Measurements from ENCODE around the gene TMSB4X. TPM values are rescaled to one million over a fixed set of nuclear protein-coding genes. Genes with fewer than 3 reads are reported as not detected.

TMSB4X gene
- polyA plus RNA-seq, 1 donor from 2014 or later = 19,114 TPM

DNA sequence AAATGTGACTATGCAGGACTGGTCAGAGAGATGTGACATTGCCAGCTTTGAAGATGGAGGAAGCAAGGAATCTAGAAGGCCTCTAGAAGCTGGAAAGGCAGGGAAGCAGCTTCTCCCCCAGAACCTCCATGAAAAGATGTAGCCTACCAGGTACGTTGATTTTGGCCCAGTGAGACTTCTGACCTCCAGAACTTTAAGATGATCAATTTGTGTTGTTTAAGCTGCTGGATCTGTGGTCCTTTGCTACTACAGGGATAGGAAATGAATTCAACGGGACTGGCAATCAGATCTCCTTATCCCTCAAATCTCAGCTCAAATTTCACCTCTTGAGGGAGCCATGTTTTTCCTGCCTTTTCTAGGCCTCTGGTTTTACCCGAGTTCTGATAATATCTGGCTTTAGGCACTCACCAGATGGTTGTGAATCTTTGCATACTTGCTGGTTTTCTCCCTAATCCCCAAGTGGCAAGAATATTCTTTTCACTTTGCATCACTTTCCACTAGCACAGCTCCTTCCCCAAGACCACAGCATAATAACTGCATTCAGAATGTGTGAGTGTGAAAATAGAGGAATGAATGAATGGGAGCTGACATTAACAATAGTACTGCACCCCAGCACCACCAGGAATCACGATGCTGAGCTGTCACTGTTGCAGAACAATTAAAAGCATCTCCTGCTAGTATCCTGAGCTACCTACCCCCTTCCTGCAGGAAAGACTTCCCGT, 25.5 kb upstream of the TMSB4X start:
- Mint-ChIP-seq H3K27me3 (peaks cover 5% of the 10 kb centered on the region), H3K4me3 (peak overlapping the region; percentile 16 to 93 (median 82)), H3K27ac (peak overlapping the region; percentile 96 to 98 (median 96)), H3K36me3 (no peaks in the 10 kb centered on the region), H3K4me1 (peaks cover 30 to 66% (median 56%) of the 10 kb centered on the region in 3 donors), H3K9me3 (no peaks in the 10 kb centered on the region)

DNA sequence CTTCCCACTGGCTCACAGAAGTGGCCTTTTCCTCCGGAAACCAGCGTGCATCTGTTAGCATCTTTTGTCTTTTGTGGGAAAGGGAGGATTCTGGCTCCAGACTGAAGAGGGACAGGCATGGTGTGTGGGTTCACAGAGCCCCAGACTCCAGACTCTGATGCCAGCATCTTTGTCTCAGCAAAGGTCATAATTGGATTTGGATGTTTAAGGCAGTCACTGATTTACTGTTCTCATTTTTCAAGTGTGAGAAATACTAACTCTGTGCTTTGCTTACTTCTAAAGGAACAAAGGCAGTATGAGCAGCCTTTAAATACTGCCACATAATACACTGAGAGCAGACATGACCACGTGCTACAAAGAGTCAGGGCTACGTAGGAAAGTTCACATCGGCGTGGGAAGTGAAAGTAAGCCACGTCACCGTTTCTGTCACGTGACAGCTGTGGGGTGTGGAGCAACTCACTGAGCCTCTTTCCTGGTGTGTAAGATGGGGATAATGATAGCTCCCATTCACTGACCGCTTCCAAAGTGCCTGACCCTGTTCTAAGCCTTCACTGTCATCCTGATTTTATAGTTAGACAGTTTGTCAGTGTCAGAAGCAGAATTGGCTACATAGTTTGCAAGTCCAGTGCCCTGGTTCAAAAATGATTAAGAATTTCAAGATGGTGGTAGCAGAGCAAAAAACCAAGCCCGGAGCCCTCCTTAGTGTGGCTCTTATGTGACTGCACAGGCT, 24.8 kb upstream of the TMSB4X start:
- Mint-ChIP-seq H3K27ac (peak overlapping the region; percentile 96 to 98 (median 96)), H3K4me3 (peak overlapping the region; percentile 71 to 93 (median 80)), H3K9me3 (no peaks in the 10 kb centered on the region), H3K27me3 (peaks cover 5% of the 10 kb centered on the region), H3K36me3 (no peaks in the 10 kb centered on the region), H3K4me1 (peaks cover 30 to 73% (median 62%) of the 10 kb centered on the region in 3 donors)

DNA sequence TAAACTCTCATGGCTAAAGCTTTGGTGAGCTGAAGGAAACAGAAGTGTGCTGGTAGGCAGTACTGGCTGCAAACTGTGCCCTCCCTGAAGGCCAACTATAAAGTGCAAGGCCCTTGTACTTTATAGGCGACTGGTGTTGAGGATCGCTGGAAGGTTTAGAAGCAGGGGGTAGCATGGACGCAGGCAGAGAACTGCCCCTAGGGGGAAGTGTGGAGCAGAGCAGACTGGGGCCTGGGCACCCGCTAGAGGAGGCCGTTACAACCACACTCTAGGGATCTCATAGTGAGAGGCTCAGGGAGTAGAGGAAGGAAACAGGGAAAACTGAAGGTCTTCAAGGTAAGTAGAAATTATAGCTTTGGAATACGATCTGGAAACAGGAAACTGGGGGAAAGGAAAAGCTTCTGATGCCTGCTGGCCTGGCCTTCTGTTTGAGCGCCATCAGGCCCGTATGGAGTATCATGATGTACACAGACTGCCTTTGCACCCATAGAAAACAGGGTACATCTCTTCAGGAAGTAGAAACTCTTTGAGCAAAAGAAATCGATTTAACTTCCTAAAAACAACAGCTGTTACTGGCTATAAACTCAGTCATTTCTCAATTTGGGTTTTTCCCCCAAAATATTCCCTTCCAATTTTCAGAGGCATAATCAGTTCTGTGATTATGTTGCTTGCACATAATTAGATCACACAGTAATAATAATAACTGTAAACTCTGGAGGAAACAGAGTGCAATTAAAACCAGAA, 23.9 kb upstream of the TMSB4X start:
- peaks cover 32 to 78% (median 64%) of the 10 kb centered on the region in 3 donors for H3K4me1 Mint-ChIP-seq
- H3K4me3 Mint-ChIP-seq = peak overlapping the region; percentile 75 to 93 (median 85)
- H3K36me3 Mint-ChIP-seq = no peaks in the 10 kb centered on the region
- H3K27me3 Mint-ChIP-seq = peaks cover 5% of the 10 kb centered on the region
- no peaks in the 10 kb centered on the region for H3K9me3 Mint-ChIP-seq
- H3K27ac Mint-ChIP-seq = peak overlapping the region; percentile 96 to 98 (median 96)

DNA sequence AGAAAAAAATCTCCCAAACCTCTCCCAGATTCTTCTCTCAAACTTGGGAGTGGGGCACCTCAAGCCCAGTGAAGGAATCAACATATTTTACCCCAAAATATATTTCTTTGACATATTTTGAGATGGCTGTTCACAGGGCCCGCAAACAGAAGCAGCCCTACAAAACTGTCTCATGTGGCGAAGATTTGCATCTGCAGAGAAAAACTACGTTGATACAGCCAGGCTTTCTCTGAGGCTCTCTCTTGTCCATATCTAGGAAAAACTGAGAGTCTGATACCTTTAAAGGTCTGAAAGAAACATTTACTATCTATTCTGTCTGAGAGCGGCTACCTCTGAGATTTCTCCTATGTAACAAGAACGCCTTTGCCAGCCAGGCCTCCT, 23.3 kb upstream of the TMSB4X start:
- H3K36me3 Mint-ChIP-seq = no peaks in the 10 kb centered on the region
- peak overlapping the region; percentile 96 to 98 (median 96) for H3K27ac Mint-ChIP-seq
- H3K27me3 Mint-ChIP-seq = peaks cover 5% of the 10 kb centered on the region
- peak overlapping the region; percentile 75 to 93 (median 85) for H3K4me3 Mint-ChIP-seq
- H3K4me1 Mint-ChIP-seq = peaks cover 36 to 80% (median 69%) of the 10 kb centered on the region in 3 donors
- H3K9me3 Mint-ChIP-seq = no peaks in the 10 kb centered on the region

DNA sequence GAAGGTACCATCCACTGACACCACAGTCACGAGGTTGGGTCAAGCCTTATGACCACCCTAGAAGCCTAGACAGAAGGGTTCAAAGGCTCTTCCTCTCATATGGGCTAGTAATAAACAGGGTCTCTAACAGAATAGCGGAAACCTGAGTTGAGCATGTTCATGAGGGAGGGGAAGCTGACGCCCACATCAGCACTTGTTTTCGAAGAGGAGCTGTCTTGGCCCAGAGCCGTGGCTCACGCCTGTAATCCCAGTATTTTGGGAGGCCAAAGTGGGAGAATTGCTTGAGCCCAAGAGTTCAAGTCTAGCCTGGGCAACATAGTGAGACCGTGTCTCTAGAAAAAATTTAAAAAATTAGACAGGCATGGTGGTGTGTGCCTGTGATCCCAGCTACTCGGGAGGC, 21.5 kb upstream of the TMSB4X start:
- Mint-ChIP-seq H3K36me3 (no peaks in the 10 kb centered on the region), H3K4me1 (peaks cover 42 to 76% (median 68%) of the 10 kb centered on the region in 3 donors), H3K27me3 (peaks cover 5% of the 10 kb centered on the region), H3K4me3 (peak overlapping the region in 1 of 4 donors; percentile 9), H3K27ac (peak overlapping the region; percentile 78 to 96 (median 84)), H3K9me3 (no peaks in the 10 kb centered on the region)

DNA sequence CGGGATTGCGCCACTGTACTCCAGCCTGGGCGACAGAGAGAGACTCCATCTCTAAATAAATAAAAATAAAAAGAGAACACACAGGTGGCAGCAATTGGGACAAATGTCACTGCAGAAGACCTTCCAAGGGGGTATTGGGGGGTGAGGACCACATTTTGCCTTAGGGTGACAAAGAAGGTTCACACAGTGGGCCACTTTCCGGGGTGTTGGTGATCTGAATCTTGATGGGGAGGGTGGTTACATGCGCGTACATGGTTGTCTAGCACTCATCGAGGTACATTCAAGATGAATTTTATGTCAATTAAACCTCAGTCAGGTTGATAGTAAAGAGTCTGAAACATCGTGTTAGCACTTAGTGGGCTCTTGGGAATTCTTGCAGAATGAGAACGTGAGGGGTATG, 20.5 kb upstream of the TMSB4X start:
- Mint-ChIP-seq H3K9me3 (no peaks in the 10 kb centered on the region), H3K27me3 (peaks cover 5% of the 10 kb centered on the region), H3K4me3 (peak overlapping the region in 3 of 4 donors; percentile 71 to 86 (median 78)), H3K36me3 (no peaks in the 10 kb centered on the region), H3K27ac (peak overlapping the region; percentile 84 to 96 (median 95)), H3K4me1 (peaks cover 42 to 69% (median 61%) of the 10 kb centered on the region in 3 donors)

DNA sequence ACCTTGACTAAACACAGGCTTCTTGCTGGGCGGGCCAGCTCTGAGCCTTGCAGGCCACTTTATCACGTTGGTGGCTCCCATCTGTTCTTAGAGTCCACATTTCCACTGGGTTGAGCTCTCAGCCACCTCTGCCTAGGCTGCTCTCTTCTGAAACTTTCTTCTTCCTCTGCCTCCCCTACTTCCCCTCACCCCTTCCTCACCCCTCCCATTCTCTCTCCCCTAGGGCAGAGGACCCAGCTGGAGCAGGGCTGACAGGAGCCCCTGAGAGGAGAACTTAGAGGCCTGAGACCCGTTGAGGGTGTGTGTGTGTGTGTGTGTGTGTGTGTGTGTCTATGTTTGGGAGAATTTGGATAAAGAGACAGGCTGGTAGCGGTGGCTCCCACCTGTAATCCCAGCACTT, 19.9 kb upstream of the TMSB4X start:
- Mint-ChIP-seq H3K36me3 (no peaks in the 10 kb centered on the region), H3K9me3 (no peaks in the 10 kb centered on the region), H3K27ac (peak overlapping the region; percentile 84 to 96 (median 95)), H3K27me3 (peaks cover 5% of the 10 kb centered on the region), H3K4me3 (peak overlapping the region; percentile 62 to 86 (median 74)), H3K4me1 (peaks cover 39 to 67% (median 57%) of the 10 kb centered on the region in 3 donors)

DNA sequence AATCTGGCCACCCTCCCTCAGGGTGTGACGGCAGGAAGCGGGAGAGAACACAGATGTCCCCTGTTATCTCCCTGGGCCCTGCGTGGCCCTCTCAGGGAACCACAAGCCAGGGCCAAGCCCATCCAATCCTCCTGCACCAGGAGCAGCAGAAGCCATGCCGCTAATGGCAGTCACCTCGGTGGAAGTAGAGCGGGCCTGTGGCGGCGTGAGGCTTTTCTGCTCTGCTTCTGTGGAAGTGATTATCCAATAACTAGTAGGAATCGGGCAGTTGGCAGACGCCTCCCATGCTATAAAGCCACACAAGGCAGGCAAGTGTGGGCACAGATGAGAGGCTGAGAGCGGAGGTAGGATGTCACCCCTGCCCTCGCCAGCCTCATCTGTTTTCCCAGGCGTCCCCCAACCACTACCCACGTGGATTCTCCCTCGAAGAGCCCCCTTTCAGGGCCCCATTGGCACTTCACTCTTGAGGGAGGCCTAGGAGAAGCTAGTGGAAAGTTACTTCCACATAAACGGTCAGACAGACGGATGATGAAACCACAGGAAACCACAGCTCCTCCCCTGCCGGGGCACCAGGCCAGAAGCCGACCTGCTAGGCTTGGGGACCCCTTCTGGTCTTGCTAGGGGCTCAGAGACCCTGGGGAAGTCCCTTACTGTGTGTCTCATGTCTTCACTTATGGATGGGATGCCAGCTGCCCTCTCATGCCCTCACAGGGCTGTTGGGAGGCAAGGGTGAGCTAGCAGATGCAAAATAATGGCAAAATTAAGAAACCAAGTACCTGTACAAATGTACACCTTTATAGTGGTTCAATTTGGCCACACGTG, 18.8 kb upstream of the TMSB4X start:
- H3K27me3 Mint-ChIP-seq = peaks cover 3% of the 10 kb centered on the region
- H3K4me3 Mint-ChIP-seq = peak overlapping the region; percentile 75 to 93 (median 86)
- H3K9me3 Mint-ChIP-seq = no peaks in the 10 kb centered on the region
- H3K27ac Mint-ChIP-seq = peak overlapping the region; percentile 93 to 100 (median 98)
- peaks cover 30 to 62% (median 48%) of the 10 kb centered on the region in 3 donors for H3K4me1 Mint-ChIP-seq
- no peaks in the 10 kb centered on the region for H3K36me3 Mint-ChIP-seq

DNA sequence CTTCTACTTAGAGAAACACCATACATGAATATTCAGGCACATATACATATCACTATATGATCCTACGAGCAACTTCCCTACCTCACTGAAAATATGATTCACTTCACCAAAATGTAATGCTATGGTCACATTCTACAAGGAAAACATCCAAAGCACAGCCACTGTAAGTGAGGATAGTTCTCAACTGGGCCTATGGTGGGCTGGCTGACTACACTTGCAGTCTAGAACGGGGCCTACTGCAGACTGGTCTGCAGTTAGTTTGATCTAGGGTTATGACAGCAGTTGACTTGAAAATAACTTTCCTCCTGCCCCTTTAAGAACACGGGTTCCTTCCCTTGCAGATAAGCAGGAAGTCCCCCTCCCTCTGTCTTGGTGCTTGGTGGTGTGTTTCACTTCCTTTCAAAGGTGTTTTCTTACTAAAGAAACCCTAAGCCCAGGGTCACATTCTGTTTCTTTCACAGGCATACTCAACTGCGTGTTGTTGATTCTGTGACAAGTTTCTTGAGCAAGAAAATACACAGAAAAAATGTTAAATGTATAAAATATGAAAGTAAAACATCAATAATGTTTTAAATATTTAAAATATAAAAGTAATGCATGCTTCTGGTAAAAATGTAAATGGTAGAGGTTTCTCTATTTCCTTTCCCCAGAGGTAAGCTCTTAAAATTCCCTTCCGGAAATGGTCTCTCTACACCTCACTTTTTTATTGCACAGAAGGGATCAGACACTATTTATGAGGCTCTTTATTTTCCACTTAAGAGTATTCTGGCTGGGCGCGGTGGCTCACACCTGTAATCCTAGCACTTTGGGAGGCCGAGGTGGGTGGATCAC, 18.0 kb upstream of the TMSB4X start:
- peaks cover 30 to 62% (median 49%) of the 10 kb centered on the region in 3 donors for H3K4me1 Mint-ChIP-seq
- no peaks in the 10 kb centered on the region for H3K9me3 Mint-ChIP-seq
- H3K36me3 Mint-ChIP-seq = no peaks in the 10 kb centered on the region

DNA sequence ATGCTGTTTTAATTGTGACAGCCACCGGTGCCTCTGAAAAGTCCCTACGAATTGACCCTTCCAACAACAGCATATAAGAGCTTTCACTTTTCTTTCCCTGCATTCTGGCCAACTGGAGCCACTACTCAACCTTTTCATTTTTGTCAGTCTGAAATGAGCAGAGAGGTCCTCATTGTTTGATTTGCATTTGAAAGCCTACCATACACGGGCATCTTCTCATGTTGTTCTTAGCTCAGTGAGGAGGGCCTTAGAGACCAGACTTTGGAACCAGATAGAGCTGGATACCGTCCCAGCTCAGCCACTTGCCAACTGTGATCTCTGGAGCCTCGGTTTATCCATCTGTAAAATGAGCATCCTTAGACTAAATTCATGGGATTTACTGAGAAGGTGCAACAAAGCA, 16.9 kb upstream of the TMSB4X start:
- Mint-ChIP-seq H3K27me3 (peaks cover 3% of the 10 kb centered on the region), H3K4me1 (peaks cover 31 to 61% (median 49%) of the 10 kb centered on the region in 3 donors), H3K36me3 (no peaks in the 10 kb centered on the region), H3K27ac (peak overlapping the region; percentile 93 to 100 (median 98)), H3K9me3 (no peaks in the 10 kb centered on the region), H3K4me3 (peak overlapping the region; percentile 17 to 81 (median 76))

More for the DNA sequence above, 18.0 kb upstream of the TMSB4X start:
- Mint-ChIP-seq H3K27ac (peak overlapping the region; percentile 93 to 100 (median 98)), H3K27me3 (peaks cover 3% of the 10 kb centered on the region), H3K4me3 (peak overlapping the region; percentile 75 to 93 (median 86))

DNA sequence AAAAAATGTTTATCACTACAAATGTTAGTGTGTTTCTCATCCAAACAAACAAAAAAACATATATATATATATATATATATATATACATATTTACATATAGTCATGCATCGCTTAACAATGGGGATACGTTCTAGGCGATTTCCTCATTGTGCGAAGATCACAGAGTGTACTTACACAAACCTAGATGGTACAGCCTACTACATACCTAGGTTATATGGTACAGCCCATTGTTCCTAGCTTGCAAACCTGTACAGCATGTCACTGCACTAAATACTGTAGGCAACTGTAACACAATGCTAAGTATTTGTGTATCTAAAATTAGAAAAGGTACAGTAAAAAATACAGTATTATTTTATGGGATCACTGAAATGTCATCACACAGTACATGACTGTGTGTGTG, 16.4 kb upstream of the TMSB4X start:
- peaks cover 31 to 58% (median 45%) of the 10 kb centered on the region in 3 donors for H3K4me1 Mint-ChIP-seq

DNA sequence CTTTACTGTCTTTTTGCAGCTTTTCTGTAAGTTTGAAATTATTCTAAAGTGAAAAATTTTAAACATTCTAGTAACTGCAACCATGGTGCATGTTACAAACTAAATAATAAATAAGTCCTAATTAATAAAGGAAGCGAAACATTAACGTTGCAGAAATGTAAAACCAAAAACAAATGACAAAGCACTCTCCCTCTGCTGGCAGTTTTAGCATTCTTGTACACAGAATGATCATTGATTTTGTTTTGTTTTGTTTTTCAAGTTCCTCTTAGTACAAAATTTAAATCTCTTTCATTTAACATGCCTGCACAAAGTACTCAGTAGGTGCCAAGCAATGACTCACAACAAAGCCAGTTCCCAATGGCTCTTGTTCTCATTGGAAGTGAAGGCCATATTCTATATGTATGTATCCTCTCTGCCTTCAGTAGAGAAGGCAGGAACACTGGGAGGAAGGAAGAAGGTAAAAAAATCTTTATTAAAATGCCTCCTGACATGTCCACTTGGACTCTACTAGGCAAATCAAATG, 13.7 kb upstream of the TMSB4X start:
- no peaks in the 10 kb centered on the region for H3K9me3 Mint-ChIP-seq
- no peaks in the 10 kb centered on the region for H3K36me3 Mint-ChIP-seq
- H3K27me3 Mint-ChIP-seq = peaks cover 5% of the 10 kb centered on the region
- H3K4me1 Mint-ChIP-seq = peaks cover 35 to 45% (median 36%) of the 10 kb centered on the region in 3 donors
- H3K27ac Mint-ChIP-seq = peak overlapping the region; percentile 3 to 18 (median 17)
- peak overlapping the region in 1 of 4 donors; percentile 82 for H3K4me3 Mint-ChIP-seq

More for the DNA sequence above, 16.4 kb upstream of the TMSB4X start:
- Mint-ChIP-seq H3K36me3 (no peaks in the 10 kb centered on the region), H3K4me3 (no peak overlapping the region), H3K27ac (peak overlapping the region; percentile 93 to 100 (median 98)), H3K27me3 (peaks cover 3% of the 10 kb centered on the region), H3K9me3 (no peaks in the 10 kb centered on the region)

DNA sequence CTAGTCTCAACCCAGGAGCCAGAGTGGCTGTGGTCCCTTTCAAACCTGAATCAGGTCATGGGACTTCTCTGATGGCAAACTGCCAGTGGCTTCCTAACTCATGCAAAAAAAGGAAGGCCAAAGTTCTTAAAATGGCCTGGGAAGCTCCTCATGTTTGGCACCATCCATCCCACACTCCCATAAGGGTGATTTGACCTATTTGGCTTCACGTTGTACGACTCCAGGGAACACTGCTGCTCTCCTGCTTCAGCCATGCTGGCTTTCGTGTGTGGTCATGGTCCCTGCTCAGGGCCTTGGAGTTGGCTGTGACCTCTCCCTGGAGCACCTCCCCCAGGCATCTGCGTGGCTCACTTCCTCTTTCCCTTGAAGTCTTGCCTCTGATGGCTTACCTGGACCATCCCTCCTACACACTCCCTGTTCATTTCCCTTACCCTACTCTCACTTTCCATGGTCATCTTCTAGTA, 12.8 kb upstream of the TMSB4X start:
- H3K4me3 Mint-ChIP-seq = peak overlapping the region in 2 of 4 donors; percentile 26 to 79

More for the DNA sequence above, 12.8 kb upstream of the TMSB4X start:
- Mint-ChIP-seq H3K9me3 (no peaks in the 10 kb centered on the region), H3K27ac (peak overlapping the region in 2 of 3 donors; percentile 17 to 18), H3K27me3 (peaks cover 5% of the 10 kb centered on the region), H3K4me1 (peaks cover 29 to 38% (median 33%) of the 10 kb centered on the region in 3 donors), H3K36me3 (no peaks in the 10 kb centered on the region)

Data from IgD-negative memory B cell (primary cell).